Measurements from ENCODE around the gene LAMB2. TPM values are rescaled to one million over a fixed set of nuclear protein-coding genes. Genes with fewer than 3 reads are reported as not detected.

LAMB2 gene
- total RNA-seq, 4 donors from 2014 or later, result 293 to 476 (median 348) TPM

DNA sequence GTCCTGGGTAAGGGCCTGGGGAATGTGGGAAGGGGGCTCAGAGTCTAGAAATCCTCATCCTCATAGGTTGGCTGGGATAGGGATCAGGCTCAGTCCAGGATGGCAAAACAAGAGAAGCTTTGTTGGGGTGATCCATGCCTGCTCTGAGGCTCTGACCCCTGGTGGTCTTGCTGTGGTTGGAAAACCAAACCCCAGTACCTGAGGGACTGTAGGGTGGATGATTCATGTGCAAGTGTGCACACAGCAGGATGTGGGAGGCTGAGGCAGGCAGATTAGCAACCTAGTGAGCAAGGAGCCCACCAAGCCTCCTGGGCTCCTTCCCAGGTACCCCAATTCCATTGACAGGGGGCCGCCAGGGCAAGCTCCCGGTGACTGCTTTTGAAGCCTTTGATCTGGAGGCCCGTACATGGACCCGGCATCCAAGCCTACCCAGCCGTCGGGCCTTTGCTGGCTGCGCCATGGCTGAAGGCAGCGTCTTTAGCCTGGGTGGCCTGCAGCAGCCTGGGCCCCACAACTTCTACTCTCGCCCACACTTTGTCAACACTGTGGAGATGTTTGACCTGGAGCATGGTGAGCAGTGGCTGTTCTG is 41.6 kb upstream of the LAMB2 start:
- peaks cover 0 to 31% (median 4%) of the 10 kb centered on the region in 4 donors for H3K4me1 ChIP-seq
- TF ChIP-seq, protein P1, sequence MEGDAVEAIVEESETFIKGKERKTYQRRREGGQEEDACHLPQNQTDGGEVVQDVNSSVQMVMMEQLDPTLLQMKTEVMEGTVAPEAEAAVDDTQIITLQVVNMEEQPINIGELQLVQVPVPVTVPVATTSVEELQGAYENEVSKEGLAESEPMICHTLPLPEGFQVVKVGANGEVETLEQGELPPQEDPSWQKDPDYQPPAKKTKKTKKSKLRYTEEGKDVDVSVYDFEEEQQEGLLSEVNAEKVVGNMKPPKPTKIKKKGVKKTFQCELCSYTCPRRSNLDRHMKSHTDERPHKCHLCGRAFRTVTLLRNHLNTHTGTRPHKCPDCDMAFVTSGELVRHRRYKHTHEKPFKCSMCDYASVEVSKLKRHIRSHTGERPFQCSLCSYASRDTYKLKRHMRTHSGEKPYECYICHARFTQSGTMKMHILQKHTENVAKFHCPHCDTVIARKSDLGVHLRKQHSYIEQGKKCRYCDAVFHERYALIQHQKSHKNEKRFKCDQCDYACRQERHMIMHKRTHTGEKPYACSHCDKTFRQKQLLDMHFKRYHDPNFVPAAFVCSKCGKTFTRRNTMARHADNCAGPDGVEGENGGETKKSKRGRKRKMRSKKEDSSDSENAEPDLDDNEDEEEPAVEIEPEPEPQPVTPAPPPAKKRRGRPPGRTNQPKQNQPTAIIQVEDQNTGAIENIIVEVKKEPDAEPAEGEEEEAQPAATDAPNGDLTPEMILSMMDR (IDR thresholded peaks at IDR 0.05), result no peak
- TF ChIP-seq POLR2A (IDR thresholded peaks at IDR 0.05), result no peak
- H3K36me3 ChIP-seq, result no peaks in the 10 kb centered on the region
- H3K27me3 ChIP-seq, result no peaks in the 10 kb centered on the region
- no peak for DNase-seq
- H3K27ac ChIP-seq, result no peak overlapping the region
- H3K4me3 ChIP-seq, result peak overlapping the region in 1 of 4 donors; percentile 63
- no peaks in the 10 kb centered on the region for H3K9me3 ChIP-seq

DNA sequence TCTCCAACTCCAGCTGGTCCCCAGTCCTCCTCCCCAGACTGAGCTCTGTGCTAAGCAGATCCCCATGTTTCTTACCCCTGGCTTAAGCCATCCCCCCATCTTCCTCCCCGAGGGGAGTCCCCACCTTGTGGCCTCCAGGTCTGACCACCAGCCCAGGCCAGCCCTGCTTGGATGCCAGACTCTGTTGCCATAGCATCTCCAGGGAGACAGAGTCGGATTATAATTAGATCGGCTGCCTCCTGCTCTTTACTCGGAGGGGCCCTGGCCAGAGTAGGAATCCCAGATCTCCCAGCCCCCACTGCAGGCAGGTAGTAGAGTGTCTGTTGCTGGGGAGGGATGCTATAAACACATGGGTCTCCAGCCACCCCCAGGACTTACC is 40.9 kb upstream of the LAMB2 start:
- H3K4me1 ChIP-seq, result peaks cover 0 to 31% (median 4%) of the 10 kb centered on the region in 4 donors

DNA sequence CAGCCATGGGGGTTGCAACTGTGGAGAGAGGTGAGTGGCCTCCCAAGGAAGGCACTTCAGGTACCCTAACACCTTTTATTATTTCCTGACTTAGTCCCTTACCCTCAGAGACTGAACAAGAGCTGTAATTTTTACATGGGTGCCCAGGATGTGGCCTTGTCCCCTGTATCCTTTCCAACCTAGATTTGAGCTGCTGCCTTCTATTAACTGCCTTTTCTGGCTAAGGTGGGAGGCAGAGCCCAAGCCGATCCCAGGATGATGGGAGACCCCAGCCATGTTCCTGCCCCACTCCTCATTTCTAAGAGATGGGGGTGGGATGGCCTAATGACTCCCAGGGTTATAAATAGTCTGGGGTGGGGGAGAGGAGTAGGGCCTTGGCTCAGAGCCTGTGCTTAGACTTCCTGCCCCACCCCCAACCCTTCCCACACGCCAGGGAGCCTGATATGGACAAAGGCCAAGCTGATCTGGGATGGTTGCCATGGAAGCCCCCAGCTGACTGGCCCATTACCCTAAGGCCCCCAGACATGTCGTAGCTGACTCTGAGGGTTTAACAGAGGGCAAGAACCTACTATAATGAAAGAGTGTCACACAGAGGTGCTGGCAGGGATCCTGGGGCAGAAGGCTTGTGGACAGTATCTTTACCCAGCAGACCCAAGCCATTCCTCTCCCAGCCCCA is 40.4 kb upstream of the LAMB2 start:
- DNase-seq, result no peak
- Histone ChIP-seq H3K4me1 (peaks cover 0 to 31% (median 4%) of the 10 kb centered on the region in 4 donors), H3K36me3 (no peaks in the 10 kb centered on the region)

More for the DNA sequence above, 40.9 kb upstream of the LAMB2 start:
- Histone ChIP-seq H3K27ac (peak overlapping the region in 3 of 4 donors; percentile 49 to 82 (median 79)), H3K27me3 (no peaks in the 10 kb centered on the region), H3K9me3 (no peaks in the 10 kb centered on the region), H3K36me3 (no peaks in the 10 kb centered on the region), H3K4me3 (peak overlapping the region in 1 of 4 donors; percentile 63)
- no peak for DNase-seq
- TF ChIP-seq POLR2A (IDR thresholded peaks at IDR 0.05), result no peak
- TF ChIP-seq, protein P1 (IDR thresholded peaks at IDR 0.05), result no peak

DNA sequence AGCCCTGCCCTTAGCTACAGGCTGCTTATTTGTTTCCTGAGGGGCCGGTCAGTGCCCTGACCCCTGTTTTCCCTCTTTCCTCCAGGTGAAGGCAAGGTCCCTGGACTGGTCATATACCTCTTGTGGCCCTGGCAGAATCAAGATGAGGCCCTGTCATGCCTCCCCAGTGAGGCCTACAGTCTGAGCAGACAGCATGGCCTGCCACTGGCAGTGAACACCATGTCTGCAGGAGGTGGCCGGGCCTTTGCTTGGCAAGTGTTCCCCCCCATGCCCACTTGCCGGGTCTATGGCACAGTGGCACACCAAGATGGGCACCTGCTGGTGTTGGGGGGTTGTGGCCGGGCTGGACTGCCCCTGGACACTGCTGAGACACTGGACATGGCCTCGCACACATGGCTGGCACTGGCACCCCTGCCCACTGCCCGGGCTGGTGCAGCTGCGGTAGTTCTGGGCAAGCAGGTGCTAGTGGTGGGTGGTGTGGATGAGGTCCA is 39.7 kb upstream of the LAMB2 start:
- no peak for TF ChIP-seq POLR2A (IDR thresholded peaks at IDR 0.05)
- TF ChIP-seq, protein P1 (IDR thresholded peaks at IDR 0.05), result no peak
- peaks cover 0 to 31% (median 4%) of the 10 kb centered on the region in 4 donors for H3K4me1 ChIP-seq
- peak overlapping the region; percentile 52 to 84 (median 60) for H3K4me3 ChIP-seq

More for the DNA sequence above, 40.4 kb upstream of the LAMB2 start:
- no peak for TF ChIP-seq POLR2A (IDR thresholded peaks at IDR 0.05)
- TF ChIP-seq, protein P1 (IDR thresholded peaks at IDR 0.05), result no peak
- Histone ChIP-seq H3K27ac (peak overlapping the region in 3 of 4 donors; percentile 49 to 82 (median 79)), H3K27me3 (no peaks in the 10 kb centered on the region), H3K9me3 (no peaks in the 10 kb centered on the region), H3K4me3 (peak overlapping the region in 2 of 4 donors; percentile 63 to 84)

DNA sequence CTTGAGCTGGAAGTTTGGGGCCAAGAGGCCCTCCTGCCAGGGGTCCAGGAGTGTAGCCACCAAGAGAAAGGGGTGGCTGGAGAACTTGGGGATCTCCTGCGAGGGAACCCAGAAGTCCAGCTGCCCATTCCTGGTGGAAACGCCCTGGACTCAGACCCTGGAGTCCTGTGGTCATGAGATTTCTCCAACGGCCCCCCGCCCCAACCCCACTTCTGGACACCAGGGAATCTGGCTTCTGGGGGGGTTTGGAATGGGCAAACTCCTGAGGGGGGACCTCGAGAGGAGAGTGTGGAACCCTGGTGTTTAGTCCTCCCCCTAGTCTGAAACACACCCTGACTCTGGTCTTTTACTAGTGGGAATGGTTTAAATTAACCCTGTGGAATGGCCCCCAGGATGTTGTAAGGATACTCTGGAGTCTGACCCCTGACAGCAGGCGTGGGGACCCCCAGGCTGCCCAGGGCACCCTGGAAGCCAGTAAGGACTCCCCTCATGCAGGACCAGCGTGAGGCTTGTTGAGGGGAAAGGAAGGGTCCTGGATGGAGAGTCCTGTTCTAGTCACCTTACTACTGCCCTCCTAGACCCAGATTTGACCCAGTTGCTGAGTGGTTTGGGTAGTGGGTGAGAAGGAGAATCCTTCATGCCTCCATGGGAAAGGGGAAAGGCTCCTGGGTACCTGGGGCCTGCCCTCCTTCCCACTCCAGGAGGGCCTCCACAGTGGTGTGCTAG is 39.1 kb upstream of the LAMB2 start:
- DNase-seq, result no peak
- TF ChIP-seq, protein P1 (IDR thresholded peaks at IDR 0.05), result no peak
- TF ChIP-seq POLR2A (IDR thresholded peaks at IDR 0.05), result no peak
- H3K27me3 ChIP-seq, result no peaks in the 10 kb centered on the region
- H3K9me3 ChIP-seq, result no peaks in the 10 kb centered on the region
- H3K4me3 ChIP-seq, result peak overlapping the region; percentile 52 to 84 (median 60)
- H3K27ac ChIP-seq, result peak overlapping the region; percentile 58 to 82 (median 70)
- peaks cover 0 to 31% (median 4%) of the 10 kb centered on the region in 4 donors for H3K4me1 ChIP-seq
- no peaks in the 10 kb centered on the region for H3K36me3 ChIP-seq

More for the DNA sequence above, 39.7 kb upstream of the LAMB2 start:
- Histone ChIP-seq H3K27me3 (no peaks in the 10 kb centered on the region), H3K9me3 (no peaks in the 10 kb centered on the region), H3K27ac (peak overlapping the region in 3 of 4 donors; percentile 49 to 82 (median 79)), H3K36me3 (no peaks in the 10 kb centered on the region)
- no peak for DNase-seq

All from Peyer's patch (tissue), 4 donors.